Common myeloid progenitor, CD34-positive (primary cell): Measurements from ENCODE around the gene SLC5A12.

Experiments
- CTCF ChIA-PET: fragments of 350-600 bp; sonication (Branson Sonifier 250); formaldehyde crosslinking; loops from one replicate; lab custom pipeline; 2021; ENCODE audit warnings: antibody characterized with exemption; lab: Charles Lee
- POLR2A ChIA-PET: fragments of 350-600 bp; sonication (Branson Sonifier 250); formaldehyde crosslinking; loops from one replicate; lab custom pipeline; 2021; ENCODE audit warnings: antibody characterized with exemption; lab: Charles Lee
- DNase-seq, 3 donors: peaks; one replicate each; pipeline versions ENCODE4 v3.0.0 to v3.0.0-alpha.2; 2013
- H3K27ac ChIP-seq, 2 experiments: 1 replicate in 1 of 2; 2 replicates in 1 of 2; pipeline ENCODE4 v1.7.0; 2013; ENCODE audit warnings: inconsistent platforms in 2 of 2, low read length in 2 of 2, mild to moderate bottlenecking in 2 of 2, low read depth in 1 of 2, moderate library complexity in 1 of 2; ENCODE audit not compliant: severe bottlenecking in 2 of 2, insufficient read depth in 1 of 2, poor library complexity in 1 of 2
- H3K27me3 ChIP-seq, 5 experiments: replicated peaks in 2 of 5; 1 replicate in 3 of 5; 2 replicates in 2 of 5; pipeline versions ENCODE4 v1.6.1 to v1.7.0; 2013; ENCODE audit warnings: low read length in 4 of 5, mild to moderate bottlenecking in 2 of 5, moderate library complexity in 2 of 5, inconsistent platforms in 1 of 5; ENCODE audit not compliant: insufficient read depth in 5 of 5, control insufficient read depth in 4 of 5
- H3K36me3 ChIP-seq, 4 experiments: 1 replicate in 2 of 4; 2 replicates in 2 of 4; pipeline versions ENCODE4 v1.6.1 to v1.7.0; 2013; ENCODE audit warnings: low read length in 3 of 4, control low read depth in 1 of 4, mild to moderate bottlenecking in 1 of 4; ENCODE audit not compliant: control insufficient read depth in 4 of 4, insufficient read depth in 4 of 4
- H3K4me1 ChIP-seq, 4 experiments: 1 replicate in 3 of 4; 2 replicates in 1 of 4; pipeline versions ENCODE4 v1.6.1 to v1.7.1; 2013; ENCODE audit warnings: low read length in 3 of 4, mild to moderate bottlenecking in 3 of 4, control low read depth in 1 of 4, inconsistent platforms in 1 of 4, moderate library complexity in 1 of 4; ENCODE audit not compliant: control insufficient read depth in 4 of 4, insufficient read depth in 4 of 4; ENCODE audit errors: control extremely low read depth in 1 of 4
- H3K4me3 ChIP-seq, 7 experiments: 1 replicate in 4 of 7; 2 replicates in 3 of 7; pipeline versions ENCODE4 v1.5.1 to v1.7.0; 2013; ENCODE audit warnings: mild to moderate bottlenecking in 7 of 7, low read length in 6 of 7, moderate library complexity in 6 of 7, inconsistent platforms in 2 of 7, low read depth in 2 of 7, control low read depth in 1 of 7; ENCODE audit not compliant: insufficient read depth in 4 of 7, control insufficient read depth in 1 of 7; ENCODE audit errors: extremely low read depth in 1 of 7
- H3K9me3 ChIP-seq, 5 experiments: 1 replicate in 4 of 5; 2 replicates in 1 of 5; pipeline versions ENCODE4 v1.6.1 to v1.7.1; 2013; ENCODE audit warnings: low read length in 4 of 5, mild to moderate bottlenecking in 2 of 5, inconsistent platforms in 1 of 5, low read depth in 1 of 5, moderate library complexity in 1 of 5; ENCODE audit not compliant: control insufficient read depth in 4 of 5, insufficient read depth in 2 of 5; ENCODE audit errors: control extremely low read depth in 1 of 5
- WGBS: methylation state at CpG from one replicate; pipeline ENCODE4 v1.1.5; 2013; ENCODE audit not compliant: insufficient coverage; 5-methylcytosine and 5-hydroxymethylcytosine counted together

The SLC5A12 gene

GRCh38 chr11:26719998-26720397, 1.9 kb downstream of the SLC5A12 start:
- POLR2A ChIA-PET: no interaction called here
- Histone ChIP-seq H3K27me3 (no peaks in the 10 kb centered on the region), H3K9me3 (no peaks in the 10 kb centered on the region), H3K36me3 (no peaks in the 10 kb centered on the region), H3K4me1 (no peaks in the 10 kb centered on the region), H3K4me3 (no peak overlapping the region), H3K27ac (no peak overlapping the region)
- 71% methylated on average over 1 of the region's 2 CpGs for WGBS
- CTCF ChIA-PET: no interaction called here
- no peak for DNase-seq

GRCh38 chr11:26719289-26719973, 2.4 kb downstream of the SLC5A12 start:
- no peak for DNase-seq
- WGBS: 86% methylated on average over 1 of the region's 2 CpGs
- H3K27ac ChIP-seq: no peak overlapping the region
- POLR2A ChIA-PET: no interaction called here
- H3K9me3 ChIP-seq: no peaks in the 10 kb centered on the region
- no peaks in the 10 kb centered on the region for H3K27me3 ChIP-seq
- H3K4me3 ChIP-seq: no peak overlapping the region
- no peaks in the 10 kb centered on the region for H3K4me1 ChIP-seq
- CTCF ChIA-PET: no interaction called here
- H3K36me3 ChIP-seq: no peaks in the 10 kb centered on the region

- no peak for DNase-seq
- POLR2A ChIA-PET: no interaction called here
- CTCF ChIA-PET: no interaction called here
- Histone ChIP-seq H3K27me3 (no peaks in the 10 kb centered on the region), H3K4me1 (no peaks in the 10 kb centered on the region), H3K4me3 (no peak overlapping the region), H3K9me3 (no peaks in the 10 kb centered on the region), H3K27ac (no peak overlapping the region), H3K36me3 (no peaks in the 10 kb centered on the region)
Observed at GRCh38 chr11:26717771-26718170, 4.1 kb downstream of the SLC5A12 start.

- Histone ChIP-seq H3K4me1 (no peaks in the 10 kb centered on the region), H3K4me3 (no peak overlapping the region), H3K36me3 (no peaks in the 10 kb centered on the region), H3K27ac (no peak overlapping the region), H3K27me3 (no peaks in the 10 kb centered on the region), H3K9me3 (no peaks in the 10 kb centered on the region)
- POLR2A ChIA-PET: no interaction called here
- WGBS: 95% methylated on average over 1 of the region's 1 CpG
- DNase-seq: no peak
- CTCF ChIA-PET: no interaction called here
Observed at GRCh38 chr11:26715133-26715532, 6.7 kb downstream of the SLC5A12 start.

- Histone ChIP-seq H3K9me3 (no peaks in the 10 kb centered on the region), H3K36me3 (no peaks in the 10 kb centered on the region), H3K27ac (no peak overlapping the region), H3K4me1 (no peaks in the 10 kb centered on the region), H3K4me3 (no peak overlapping the region), H3K27me3 (no peaks in the 10 kb centered on the region)
- POLR2A ChIA-PET: no interaction called here
- no peak for DNase-seq
- CTCF ChIA-PET: no interaction called here
- WGBS: no CpG with 5 or more reads among the region's 5 CpGs
Observed at GRCh38 chr11:26712497-26712896, 9.4 kb downstream of the SLC5A12 start.

- CTCF ChIA-PET: interaction anchor here (0.6 kb wide), 1 partner anchor 685 kb away, joined by 4 read pairs; no protein-coding TSS in a partner anchor
- Histone ChIP-seq H3K4me1 (no peaks in the 10 kb centered on the region), H3K36me3 (no peaks in the 10 kb centered on the region), H3K27me3 (no peaks in the 10 kb centered on the region), H3K9me3 (no peaks in the 10 kb centered on the region), H3K27ac (no peak overlapping the region), H3K4me3 (no peak overlapping the region)
- POLR2A ChIA-PET: no interaction called here
- no CpG with 5 or more reads among the region's 2 CpGs for WGBS
- DNase-seq: no peak
Observed at GRCh38 chr11:26710489-26710888, 11.4 kb downstream of the SLC5A12 start.

- DNase-seq: no peak
- CTCF ChIA-PET: no interaction called here
- no peak overlapping the region for H3K4me3 ChIP-seq
- H3K27me3 ChIP-seq: no peaks in the 10 kb centered on the region
- POLR2A ChIA-PET: no interaction called here
- H3K27ac ChIP-seq: no peak overlapping the region
- H3K36me3 ChIP-seq: no peaks in the 10 kb centered on the region
- WGBS: no CpG with 5 or more reads among the region's 2 CpGs
- H3K4me1 ChIP-seq: no peaks in the 10 kb centered on the region
- no peaks in the 10 kb centered on the region for H3K9me3 ChIP-seq
Observed at GRCh38 chr11:26708736-26709456, 13.0 kb downstream of the SLC5A12 start.
